Colon (tissue), 2 donors: ENCODE measurements around the gene TGFBI.

Experiments used
- FAIRE-seq: peaks from 2 replicates; lab custom pipeline; 2012; peaks lifted over from hg19 to GRCh38; lab: Jason Lieb, UNC
- donor health status: control.
- donor health status: control.

TGFBI gene

DNA sequence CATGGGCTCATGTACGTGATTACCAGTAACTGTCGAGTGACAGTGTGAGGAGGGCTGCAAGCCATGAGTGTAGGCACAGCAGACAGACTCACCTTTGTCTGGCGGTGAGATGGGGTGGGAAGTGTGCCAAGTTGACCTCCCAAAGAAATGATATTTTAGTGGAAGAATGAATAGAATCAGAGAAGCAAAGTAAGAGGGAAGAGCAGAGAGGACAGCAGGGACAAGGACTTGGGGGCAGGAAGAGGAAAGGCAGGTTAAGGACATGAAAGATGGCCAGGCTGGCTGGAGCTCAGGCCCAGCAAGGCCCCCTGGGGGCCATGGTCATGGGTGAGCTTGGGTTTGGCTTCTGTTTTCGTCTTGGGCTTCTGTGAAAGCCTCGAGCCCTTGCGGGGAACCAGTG is 20.2 kb downstream of the TGFBI start:
- FAIRE-seq = no peak

GRCh38 chr5:136051486-136052220 is 22.9 kb downstream of the TGFBI start:
- no peak for FAIRE-seq

GRCh38 chr5:136052692-136053335 is 24.0 kb downstream of the TGFBI start:
- FAIRE-seq = no peak

- FAIRE-seq = no peak
Observed at GRCh38 chr5:136053336-136054141, 24.8 kb downstream of the TGFBI start.

DNA sequence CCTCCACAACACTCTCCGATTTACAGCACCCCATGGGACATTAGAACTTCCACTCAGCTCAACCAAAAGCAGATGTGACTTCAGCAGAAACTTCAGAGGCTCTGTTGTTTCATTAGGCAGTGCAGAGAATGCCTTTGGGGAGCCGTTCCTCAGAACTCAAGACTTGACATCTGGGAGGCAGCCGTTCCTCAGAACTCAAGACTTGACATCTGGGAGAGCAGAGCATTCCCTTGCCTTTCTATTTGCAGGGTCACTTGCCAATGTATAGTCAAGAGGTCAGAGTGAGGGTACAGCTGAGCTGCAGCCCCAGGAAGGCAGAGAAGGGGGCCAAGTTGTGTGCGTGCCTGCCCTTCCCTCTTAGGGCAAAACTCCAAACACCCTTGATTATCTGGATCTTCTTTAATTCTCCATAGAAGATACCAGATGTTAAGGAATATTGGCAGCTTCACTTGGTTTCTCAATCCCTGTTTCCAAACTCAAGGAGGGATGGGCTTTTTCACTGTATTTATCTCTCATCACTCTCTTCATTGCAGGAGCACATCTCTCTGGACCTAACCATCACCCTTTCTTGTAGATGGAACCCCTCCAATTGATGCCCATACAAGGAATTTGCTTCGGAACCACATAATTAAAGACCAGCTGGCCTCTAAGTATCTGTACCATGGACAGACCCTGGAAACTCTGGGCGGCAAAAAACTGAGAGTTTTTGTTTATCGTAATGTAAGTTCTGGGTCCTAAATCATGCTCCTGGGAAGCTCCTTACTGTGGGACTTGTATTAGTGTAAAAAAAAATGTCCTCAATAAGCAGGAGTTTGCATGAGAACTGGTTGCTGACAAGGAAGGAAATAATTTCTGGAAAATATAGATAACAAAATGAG is 25.6 kb downstream of the TGFBI start:
- FAIRE-seq = no peak

- FAIRE-seq = no peak
Observed at GRCh38 chr5:136055612-136056309, 27.0 kb downstream of the TGFBI start.

DNA sequence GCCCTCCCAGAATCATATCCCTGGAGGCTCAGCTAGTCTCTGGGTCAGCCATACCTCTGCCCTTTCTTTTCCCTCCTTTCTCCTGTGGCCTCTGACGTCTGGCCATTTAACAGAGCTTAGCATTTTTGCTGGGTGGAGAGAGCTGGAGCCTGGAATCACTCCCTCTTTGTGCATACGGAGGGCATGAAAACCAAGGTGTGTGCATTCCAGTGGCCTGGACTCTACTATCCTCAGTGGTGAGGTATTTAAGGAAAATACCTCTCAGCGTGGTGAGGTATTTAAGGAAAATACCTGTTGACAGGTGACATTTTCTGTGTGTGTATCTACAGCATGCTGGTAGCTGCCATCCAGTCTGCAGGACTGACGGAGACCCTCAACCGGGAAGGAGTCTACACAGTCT is 27.5 kb downstream of the TGFBI start:
- FAIRE-seq = no peak

- no peak for FAIRE-seq
Observed at GRCh38 chr5:136056771-136057335, 28.1 kb downstream of the TGFBI start.

- FAIRE-seq = no peak
Observed at GRCh38 chr5:136057401-136058038, 28.7 kb downstream of the TGFBI start.

DNA sequence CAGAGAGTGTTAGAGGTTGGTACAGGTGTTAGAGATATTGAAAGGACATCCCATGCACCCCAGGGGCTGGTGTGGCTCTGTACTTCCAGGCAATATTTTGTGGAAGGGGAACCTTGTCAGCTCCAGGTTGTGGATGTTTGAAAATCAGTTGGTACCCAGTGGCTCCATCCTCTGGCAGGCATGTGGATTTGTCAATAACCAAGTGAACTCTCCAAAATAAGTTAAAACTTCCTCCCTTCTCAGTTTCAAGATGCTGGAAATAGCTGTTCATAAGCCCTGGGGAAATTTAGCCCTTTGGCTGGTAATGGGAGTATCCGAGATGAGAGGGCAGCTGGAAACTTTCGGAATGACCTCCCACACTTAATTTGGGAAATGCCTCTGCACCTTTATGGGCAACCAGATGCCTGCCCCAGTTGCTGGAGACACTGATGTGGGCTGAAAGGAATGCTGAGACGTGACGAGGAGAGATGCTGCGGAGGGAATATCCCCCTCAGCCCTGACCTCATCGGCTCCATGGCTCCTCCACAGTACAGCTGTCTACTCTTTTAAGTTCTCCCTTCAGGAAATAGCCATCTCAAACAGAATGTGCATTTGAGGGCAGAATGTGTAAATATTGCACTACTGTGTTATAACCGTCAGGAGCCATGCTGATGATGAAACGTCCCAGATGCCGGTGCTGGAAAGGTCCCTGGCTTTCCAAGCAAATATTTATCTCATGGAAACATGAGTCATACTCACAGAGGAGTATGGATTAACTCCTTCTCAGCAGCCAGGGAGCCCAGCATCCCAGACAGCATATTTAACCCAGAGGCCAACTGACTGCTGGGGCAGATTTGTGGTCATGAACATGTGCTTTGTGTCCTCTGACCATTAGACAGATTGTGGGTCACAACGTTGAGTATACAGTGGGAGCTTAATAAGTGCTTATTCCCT is 29.5 kb downstream of the TGFBI start:
- FAIRE-seq = no peak

DNA sequence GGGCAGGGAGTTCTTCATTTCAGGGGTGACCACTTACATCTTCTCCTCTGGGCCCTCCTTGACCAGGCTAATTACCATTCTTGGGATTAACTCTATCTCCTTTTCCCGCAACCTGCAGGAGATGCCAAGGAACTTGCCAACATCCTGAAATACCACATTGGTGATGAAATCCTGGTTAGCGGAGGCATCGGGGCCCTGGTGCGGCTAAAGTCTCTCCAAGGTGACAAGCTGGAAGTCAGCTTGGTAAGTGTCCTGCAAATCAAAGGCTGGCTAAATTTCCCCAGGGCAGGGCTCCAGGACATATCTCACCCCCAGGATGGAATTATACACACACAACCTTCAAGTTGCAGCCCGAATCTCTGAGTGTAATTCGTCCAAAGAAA is 30.2 kb downstream of the TGFBI start:
- no peak for FAIRE-seq

DNA sequence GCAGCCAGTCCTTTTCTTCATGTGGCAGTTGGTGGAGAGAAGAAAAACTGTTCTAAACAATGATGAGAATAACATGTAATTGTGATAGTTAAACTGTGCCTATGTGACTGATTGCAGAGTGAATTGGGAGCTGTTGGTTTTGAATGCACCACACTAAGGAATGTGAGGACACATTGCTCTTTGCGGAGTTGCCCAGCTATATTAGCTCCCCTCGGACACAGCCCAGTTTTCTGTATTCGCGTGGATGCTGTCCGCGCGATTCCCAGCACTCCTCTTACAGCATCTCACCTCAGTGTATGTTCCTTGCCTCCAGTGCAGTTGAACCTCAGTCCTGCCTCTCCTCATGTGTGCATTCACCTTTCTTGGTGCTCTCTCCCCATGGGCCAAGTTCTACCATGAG is 32.2 kb downstream of the TGFBI start:
- no peak for FAIRE-seq

- FAIRE-seq = no peak
Observed at GRCh38 chr5:136061630-136062365, 33.0 kb downstream of the TGFBI start.

GRCh38 chr5:136062366-136063274 is 33.8 kb downstream of the TGFBI start:
- no peak for FAIRE-seq

DNA sequence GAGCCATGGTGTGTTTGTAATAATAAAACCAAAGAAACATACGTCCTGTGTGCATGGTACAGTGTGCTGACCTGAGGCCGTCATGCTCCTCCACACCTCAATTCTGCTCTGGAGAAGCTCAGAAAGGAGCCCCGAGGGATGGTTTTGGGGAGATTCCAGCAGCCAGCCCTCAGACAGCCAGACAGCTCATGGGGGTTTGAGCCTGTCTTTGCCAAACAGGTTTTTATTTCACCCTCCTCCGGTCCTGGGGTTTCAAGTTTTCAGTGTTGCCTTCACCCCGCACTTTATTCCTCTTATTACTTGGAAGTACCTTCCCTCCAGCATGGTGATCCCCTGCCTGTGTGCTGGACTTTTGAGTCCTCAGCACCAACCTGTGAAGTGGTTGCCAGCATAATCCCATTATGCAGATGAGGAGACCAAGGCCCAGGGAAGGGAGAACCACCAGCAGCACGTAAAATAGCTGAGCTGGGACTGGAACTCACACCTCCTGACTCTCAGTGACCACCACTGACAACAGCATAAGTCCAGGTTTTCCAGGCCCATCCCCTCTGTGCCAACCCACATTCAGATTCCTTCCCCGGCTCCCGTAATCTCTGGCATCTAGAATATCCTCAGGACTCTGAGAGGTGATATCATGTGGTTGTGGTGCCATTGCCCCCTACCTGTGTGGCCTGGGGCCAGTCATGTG is 35.1 kb downstream of the TGFBI start:
- FAIRE-seq = no peak

DNA sequence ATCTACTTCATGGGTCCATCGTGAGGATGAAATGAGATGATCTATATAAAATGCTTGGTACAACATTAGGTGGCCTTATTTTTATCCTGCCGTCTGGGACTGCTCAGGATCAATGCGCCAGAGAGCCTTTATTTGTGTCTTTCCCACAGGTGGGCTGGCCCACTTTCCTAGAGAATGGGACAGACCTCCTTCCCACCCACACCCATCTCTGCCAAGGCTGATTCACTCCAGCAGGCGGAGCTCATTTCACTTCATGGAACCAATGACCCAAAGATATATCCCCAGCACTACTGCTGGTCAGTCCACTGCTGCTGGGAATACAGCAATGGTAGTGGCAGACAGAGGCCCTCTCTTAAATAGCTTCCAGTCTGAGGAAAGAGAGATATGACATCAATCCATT is 35.7 kb downstream of the TGFBI start:
- no peak for FAIRE-seq

GRCh38 chr5:136065588-136065987 is 36.8 kb downstream of the TGFBI start:
- no peak for FAIRE-seq
